ENCODE data around the gene GSX1. TPM values are rescaled to one million over a fixed set of nuclear protein-coding genes. Genes with fewer than 3 reads are reported as not detected.

GSX1 gene
- total RNA-seq, 2 donors from 2014 or later: not detected

DNA sequence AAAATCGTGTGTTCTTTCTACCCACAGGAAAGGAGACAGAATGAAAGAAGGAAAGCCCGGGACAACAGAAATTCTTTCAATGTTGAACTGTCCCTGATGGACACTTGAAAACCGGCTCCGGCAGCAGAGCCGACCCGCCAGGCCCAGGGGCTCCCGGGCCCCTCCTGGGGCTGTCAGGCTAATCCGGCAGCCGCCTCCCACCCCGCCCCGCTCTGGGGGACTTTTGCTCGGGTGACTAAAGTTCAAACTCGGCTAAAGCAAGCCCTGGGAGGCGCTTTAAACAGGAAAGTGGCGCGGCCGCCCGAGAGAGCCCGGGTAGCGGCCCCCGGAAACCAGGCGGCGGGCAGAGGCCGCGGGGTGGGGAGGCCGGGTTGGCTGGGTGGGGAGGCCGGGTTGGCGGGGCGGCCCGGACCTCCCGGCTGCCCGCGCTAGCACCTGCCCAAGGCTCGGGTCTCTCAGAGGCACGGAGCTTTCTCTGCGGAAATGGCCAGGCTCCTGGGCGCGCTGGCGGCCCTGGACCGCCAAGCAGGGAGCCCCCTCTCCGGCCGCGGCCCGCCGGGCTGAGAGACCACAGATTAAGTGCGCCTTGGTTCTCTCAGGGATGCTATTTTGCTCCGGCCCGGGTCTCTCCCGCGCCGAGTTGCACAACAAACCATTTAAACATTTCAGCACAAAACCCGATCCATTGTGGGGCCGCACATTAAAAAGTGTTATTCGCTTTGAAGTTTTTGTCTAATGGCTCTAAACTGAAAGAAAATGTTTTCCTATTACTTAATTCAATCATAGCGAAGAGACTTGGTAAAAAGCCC is 2.6 kb upstream of the GSX1 start:
- H3K4me1 ChIP-seq (replicated peaks): peaks cover 6% of the 10 kb centered on the region
- WGBS: 1% methylated on average over 42 of the region's 55 CpGs
- DNase-seq (ENCODE audit: low spot score): no peak
- intact Hi-C loops (cut with DNase I): no loop called here
- no peak for TF ChIP-seq POLR2AphosphoS5 (IDR thresholded peaks at IDR 0.05)
- no peak overlapping the region for H3K4me3 ChIP-seq
- H3K9me3 ChIP-seq: no peaks in the 10 kb centered on the region
- peaks cover 60% of the 10 kb centered on the region for H3K27me3 ChIP-seq (replicated peaks; ENCODE audit: insufficient read depth)
- no peak overlapping the region for H3K27ac ChIP-seq
- no peaks in the 10 kb centered on the region for H3K36me3 ChIP-seq

- Histone ChIP-seq H3K27me3 (replicated peaks; ENCODE audit: insufficient read depth) (peaks cover 68% of the 10 kb centered on the region), H3K4me3 (no peak overlapping the region), H3K9me3 (no peaks in the 10 kb centered on the region), H3K4me1 (replicated peaks) (peaks cover 6% of the 10 kb centered on the region), H3K36me3 (no peaks in the 10 kb centered on the region), H3K27ac (no peak overlapping the region)
- intact Hi-C loops (cut with DNase I): no loop called here
- DNase-seq (ENCODE audit: low spot score): no peak
- TF ChIP-seq POLR2AphosphoS5 (IDR thresholded peaks at IDR 0.05): no peak
- no peak for TF ChIP-seq POLR2A (IDR thresholded peaks at IDR 0.05)
- TF ChIP-seq, protein P1, sequence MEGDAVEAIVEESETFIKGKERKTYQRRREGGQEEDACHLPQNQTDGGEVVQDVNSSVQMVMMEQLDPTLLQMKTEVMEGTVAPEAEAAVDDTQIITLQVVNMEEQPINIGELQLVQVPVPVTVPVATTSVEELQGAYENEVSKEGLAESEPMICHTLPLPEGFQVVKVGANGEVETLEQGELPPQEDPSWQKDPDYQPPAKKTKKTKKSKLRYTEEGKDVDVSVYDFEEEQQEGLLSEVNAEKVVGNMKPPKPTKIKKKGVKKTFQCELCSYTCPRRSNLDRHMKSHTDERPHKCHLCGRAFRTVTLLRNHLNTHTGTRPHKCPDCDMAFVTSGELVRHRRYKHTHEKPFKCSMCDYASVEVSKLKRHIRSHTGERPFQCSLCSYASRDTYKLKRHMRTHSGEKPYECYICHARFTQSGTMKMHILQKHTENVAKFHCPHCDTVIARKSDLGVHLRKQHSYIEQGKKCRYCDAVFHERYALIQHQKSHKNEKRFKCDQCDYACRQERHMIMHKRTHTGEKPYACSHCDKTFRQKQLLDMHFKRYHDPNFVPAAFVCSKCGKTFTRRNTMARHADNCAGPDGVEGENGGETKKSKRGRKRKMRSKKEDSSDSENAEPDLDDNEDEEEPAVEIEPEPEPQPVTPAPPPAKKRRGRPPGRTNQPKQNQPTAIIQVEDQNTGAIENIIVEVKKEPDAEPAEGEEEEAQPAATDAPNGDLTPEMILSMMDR (IDR thresholded peaks at IDR 0.05): no peak
- WGBS: under 1% methylated on average over 23 of the region's 23 CpGs
Observed at GRCh38 chr13:27790523-27790922, 1.8 kb upstream of the GSX1 start.

DNA sequence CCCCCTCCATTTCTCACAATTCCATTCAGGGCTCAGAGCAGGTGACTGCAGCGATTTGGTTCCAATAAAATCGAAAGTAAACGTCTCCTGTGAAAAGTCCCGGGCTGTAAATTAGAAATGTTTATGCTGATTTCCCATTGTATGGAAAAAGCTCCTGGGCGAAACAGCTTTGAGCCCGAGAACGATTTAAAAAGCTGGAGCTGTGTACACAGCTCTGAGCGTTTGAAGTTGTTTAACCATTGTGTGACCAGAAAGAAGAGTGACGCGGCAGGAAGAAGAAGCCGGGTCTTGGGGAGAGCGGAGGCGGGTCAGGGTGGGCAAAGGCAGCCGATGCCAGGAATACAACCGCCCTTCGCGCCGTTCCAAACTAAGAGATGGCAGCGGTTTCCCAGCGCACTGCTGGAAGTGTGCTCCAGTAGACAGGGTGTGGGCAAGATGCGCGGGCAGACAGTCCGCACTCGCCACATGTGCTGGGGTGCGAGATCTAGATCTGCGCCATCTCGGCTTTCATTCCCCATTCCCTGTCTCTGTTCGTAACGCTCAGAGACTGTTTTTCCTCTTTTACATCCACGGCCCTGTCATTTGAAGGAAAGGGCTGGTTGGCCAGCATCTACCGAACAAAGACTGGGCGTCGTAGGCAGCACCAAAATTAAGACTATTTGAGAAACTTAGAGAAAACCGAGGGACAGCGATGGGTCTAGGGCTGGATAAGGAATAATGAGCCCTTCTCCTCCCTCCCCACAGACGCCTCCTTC is 960 bp upstream of the GSX1 start:
- H3K27me3 ChIP-seq (replicated peaks; ENCODE audit: insufficient read depth): peaks cover 73% of the 10 kb centered on the region
- DNase-seq (ENCODE audit: low spot score): no peak
- peaks cover 6% of the 10 kb centered on the region for H3K4me1 ChIP-seq (replicated peaks)
- 3% methylated on average over 36 of the region's 36 CpGs for WGBS
- intact Hi-C loops (cut with DNase I): no loop called here
- no peaks in the 10 kb centered on the region for H3K36me3 ChIP-seq
- no peak overlapping the region for H3K27ac ChIP-seq
- TF ChIP-seq POLR2A (IDR thresholded peaks at IDR 0.05) (no peak), POLR2AphosphoS5 (IDR thresholded peaks at IDR 0.05) (no peak)
- TF ChIP-seq, protein P1 (IDR thresholded peaks at IDR 0.05): no peak
- H3K9me3 ChIP-seq: no peaks in the 10 kb centered on the region
- peak overlapping the region in 1 of 2 donors; percentile 1 for H3K4me3 ChIP-seq

DNA sequence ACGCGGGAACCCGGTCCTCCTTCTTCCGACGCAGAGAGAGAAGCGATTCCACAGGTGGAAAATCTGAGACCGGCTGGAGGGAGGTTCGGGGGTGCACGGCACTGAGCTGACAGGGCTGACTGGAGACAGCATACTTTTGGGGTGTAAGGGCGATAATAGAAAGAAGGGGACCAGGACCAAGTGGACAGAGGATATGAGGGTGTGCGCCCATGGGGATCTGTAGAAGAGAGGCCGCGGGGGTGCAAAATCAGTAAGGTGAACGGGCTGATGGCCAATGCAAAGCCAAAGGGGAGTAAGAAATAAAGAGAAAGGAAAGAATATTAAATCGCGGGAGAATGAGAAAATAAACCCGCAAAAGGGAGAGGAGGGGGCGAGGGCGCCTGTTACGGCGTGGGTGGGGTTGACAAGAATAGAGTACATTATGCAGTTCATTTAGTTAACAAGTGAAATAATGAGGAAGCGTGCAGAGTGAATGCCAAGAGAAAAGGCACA is 336 bp upstream of the GSX1 start:
- no peaks in the 10 kb centered on the region for H3K36me3 ChIP-seq
- WGBS: 9% methylated on average over 22 of the region's 22 CpGs
- H3K4me1 ChIP-seq (replicated peaks): peaks cover 6% of the 10 kb centered on the region
- no peak for TF ChIP-seq POLR2AphosphoS5 (IDR thresholded peaks at IDR 0.05)
- no peak for TF ChIP-seq POLR2A (IDR thresholded peaks at IDR 0.05)
- TF ChIP-seq, protein P1 (IDR thresholded peaks at IDR 0.05): no peak
- no peak for DNase-seq (ENCODE audit: low spot score)
- no peak overlapping the region for H3K27ac ChIP-seq
- H3K9me3 ChIP-seq: no peaks in the 10 kb centered on the region
- no peak overlapping the region for H3K4me3 ChIP-seq
- peaks cover 80% of the 10 kb centered on the region for H3K27me3 ChIP-seq (replicated peaks; ENCODE audit: insufficient read depth)
- intact Hi-C loops (cut with DNase I): no loop called here

DNA sequence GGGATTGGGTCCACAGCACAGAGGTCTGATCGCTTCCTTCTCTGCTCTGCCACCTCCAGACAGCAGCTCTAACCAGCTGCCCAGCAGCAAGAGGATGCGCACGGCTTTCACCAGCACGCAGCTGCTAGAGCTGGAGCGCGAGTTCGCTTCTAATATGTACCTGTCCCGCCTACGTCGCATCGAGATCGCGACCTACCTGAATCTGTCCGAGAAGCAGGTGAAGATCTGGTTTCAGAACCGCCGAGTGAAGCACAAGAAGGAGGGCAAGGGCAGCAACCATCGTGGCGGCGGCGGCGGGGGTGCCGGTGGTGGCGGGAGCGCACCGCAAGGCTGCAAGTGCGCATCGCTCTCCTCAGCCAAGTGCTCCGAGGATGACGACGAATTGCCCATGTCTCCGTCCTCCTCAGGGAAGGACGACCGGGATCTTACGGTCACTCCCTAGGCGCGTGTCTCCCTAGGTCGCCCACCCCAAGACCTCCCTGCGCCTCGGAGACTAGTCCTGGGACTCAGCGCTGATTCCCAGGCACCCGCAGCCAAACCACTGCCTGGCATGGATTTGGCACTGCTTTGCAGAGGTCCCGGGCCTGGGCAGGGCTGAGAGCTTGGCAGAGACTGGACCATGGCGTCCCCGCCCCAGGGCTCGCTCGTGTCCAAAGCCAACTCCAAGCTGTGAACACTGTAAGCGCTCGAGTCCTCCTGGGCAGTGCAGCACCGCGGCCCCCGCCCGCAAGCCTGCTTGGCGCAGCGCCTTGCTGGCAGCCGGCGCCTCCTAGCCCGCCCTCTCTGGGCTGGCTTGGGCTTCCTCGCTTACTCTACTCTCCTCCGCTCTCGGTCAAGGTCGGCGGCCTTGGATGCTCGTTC is 1.5 kb downstream of the GSX1 start:
- no peak for TF ChIP-seq POLR2AphosphoS5 (IDR thresholded peaks at IDR 0.05)
- no peak for TF ChIP-seq POLR2A (IDR thresholded peaks at IDR 0.05)
- TF ChIP-seq, protein P1 (IDR thresholded peaks at IDR 0.05): no peak
- WGBS: 7% methylated on average over 63 of the region's 63 CpGs
- no peak overlapping the region for H3K4me3 ChIP-seq
- H3K9me3 ChIP-seq: no peaks in the 10 kb centered on the region
- no peak overlapping the region for H3K27ac ChIP-seq
- H3K36me3 ChIP-seq: no peaks in the 10 kb centered on the region
- peaks cover 86% of the 10 kb centered on the region for H3K27me3 ChIP-seq (replicated peaks; ENCODE audit: insufficient read depth)
- intact Hi-C loops (cut with DNase I): no loop called here
- H3K4me1 ChIP-seq (replicated peaks): peaks cover 6% of the 10 kb centered on the region
- DNase-seq (ENCODE audit: low spot score): no peak
